Measurements from ENCODE around the gene SMCO2.

SMCO2 gene

DNA sequence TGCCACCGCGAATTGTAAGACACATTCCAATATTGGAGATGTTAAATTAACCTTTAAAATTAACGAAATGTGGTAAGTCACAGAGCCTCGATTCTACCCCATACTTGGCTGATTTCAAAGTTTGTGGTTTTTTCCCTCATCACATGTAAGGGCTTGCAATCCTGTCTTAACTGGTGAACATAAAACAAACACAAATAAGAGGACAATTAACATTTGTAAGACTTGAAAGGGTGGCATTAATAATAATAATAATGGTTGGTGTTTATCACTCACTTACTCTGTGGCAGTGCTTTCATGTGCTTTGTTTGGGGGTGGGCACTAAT is 104.1 kb downstream of the SMCO2 start:
- no peak for FAIRE-seq

DNA sequence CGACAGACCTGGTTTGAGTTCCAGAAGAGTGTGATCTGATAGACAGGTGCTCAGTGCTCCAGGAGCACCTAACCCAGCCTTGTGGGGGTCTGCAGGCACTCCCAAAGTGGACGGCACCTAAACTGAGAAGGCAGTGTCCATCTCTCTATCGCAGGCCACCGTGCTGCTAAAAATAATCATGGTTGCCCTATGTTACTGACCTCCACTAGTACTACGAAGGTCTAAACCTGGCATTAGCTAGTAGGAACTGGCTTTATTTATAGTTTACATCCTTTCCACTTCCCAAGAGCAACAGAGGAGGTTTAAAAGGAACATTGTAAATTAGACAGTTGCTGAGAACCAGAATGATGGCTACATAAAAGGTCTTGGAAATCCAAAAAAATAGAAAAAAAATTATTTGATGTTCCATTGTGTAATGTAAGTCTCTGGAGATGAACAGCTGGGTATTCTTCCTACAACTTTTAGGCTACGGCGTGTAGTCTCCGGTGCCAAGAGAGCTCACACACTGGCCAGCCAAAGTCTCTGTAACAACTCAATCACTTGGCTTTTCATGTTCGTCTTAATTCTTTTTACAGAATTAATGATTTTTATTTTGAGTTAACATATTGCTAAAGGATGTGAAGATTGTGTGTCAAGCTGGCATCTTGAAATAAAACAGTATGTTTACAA is 104.8 kb downstream of the SMCO2 start:
- DNase-seq (ENCODE audit: low spot score) (no peak), FAIRE-seq (peak; percentile 46)

More for the DNA sequence above, 104.1 kb downstream of the SMCO2 start:
- no peak for DNase-seq (ENCODE audit: low spot score)

Data from urothelium cell line (cell line).